Breast epithelium (tissue), 3 donors: ENCODE measurements around the gene MGST3.

Experiments used
- CTCF ChIP-seq, 3 donors: fragments of 450-650 bp; IDR thresholded peaks; one replicate each; pipeline ENCODE4 v1.5.1; 2016 to 2017; ENCODE audit warnings: antibody characterized with exemption in 3 of 3, mild to moderate bottlenecking in 3 of 3, moderate library complexity in 3 of 3
- POLR2A ChIP-seq: fragments of 450-650 bp; IDR thresholded peaks from one replicate; pipeline ENCODE4 v1.6.1; 2016; ENCODE audit warnings: antibody characterized with exemption, mild to moderate bottlenecking, moderate library complexity

- peak; percentile 43 for TF ChIP-seq POLR2A
- no peak for TF ChIP-seq CTCF (IDR thresholded peaks at IDR 0.05)
These were observed at the start of gene MGST3 for GRCh38 chr1:165630629-165631341.
